HCT116 (cell line): ENCODE results near the gene CPED1. TPM values are rescaled to one million over a fixed set of nuclear protein-coding genes. Genes with fewer than 3 reads are reported as not detected.

Experiments
- ATAC-seq: fragments of 200-7000 bp; cut with Tn5 transposase; 2 replicates; pipeline ENCODE4 v1.9.1; 2020; ENCODE audit warnings: mild to moderate bottlenecking, moderate library complexity
- BruUV-seq: library from RNA; stranded (reverse); fragments of 400-500 nt; replicated peaks from 2 replicates; lab custom pipeline; 2021; lab: Mats Ljungman, UMichigan
- CTCF ChIA-PET: fragments of 300-600 bp; sonication (Branson Sonifier 250); formaldehyde crosslinking; loops from one replicate; lab custom pipeline; 2021; ENCODE audit warnings: antibody characterized with exemption; lab: Charles Lee
- POLR2A ChIA-PET: fragments of 300-600, 350-600 bp; sonication (Branson Sonifier 250); formaldehyde crosslinking; loops from one replicate; lab custom pipeline; 2021; ENCODE audit warnings: antibody characterized with exemption; lab: Charles Lee
- RAD21 ChIA-PET, 2 experiments: fragments of 300-600 bp; sonication (Branson Sonifier 250); formaldehyde crosslinking; loops; one replicate each; lab custom pipeline; 2023; ENCODE audit warnings: low total read pairs in 2 of 2; ENCODE audit not compliant: uncharacterized antibody in 2 of 2, unreplicated experiment in 2 of 2, low non-redundant PET in 1 of 2; lab: Charles Lee
- DNase-seq: peaks from one replicate; pipeline ENCODE4 v3.0.0-alpha.2; 2010; ENCODE audit warnings: low read depth, low spot score
- H2AFZ ChIP-seq: fragments of 200-600 bp; shearing (Covaris generic), sonication (generic); 2 replicates; pipeline ENCODE4 v1.6.1; 2017; ENCODE audit warnings: low read depth, mixed run types, mixed read lengths, antibody characterized with exemption, low read length; ENCODE audit not compliant: poor library complexity, severe bottlenecking
- H3K27ac ChIP-seq: 2 replicates; pipeline ENCODE4 v1.5.1; 2012; ENCODE audit warnings: low read depth, low read length
- H3K27me3 ChIP-seq: fragments of 200-600 bp; sonication (generic); 2 replicates; pipeline ENCODE4 v1.6.1; 2016; ENCODE audit warnings: mixed run types, low read length, mixed read lengths; ENCODE audit not compliant: insufficient read depth
- H3K36me3 ChIP-seq, 2 experiments: fragments of 200-500 bp in 1 of 2; fragments of 200-600 bp in 1 of 2; sonication (Bioruptor generic) in 1 of 2; sonication (generic) in 1 of 2; 2 replicates each; pipeline versions ENCODE4 v1.5.1 to v1.6.1; 2014 to 2016; ENCODE audit warnings: low read length in 2 of 2, inconsistent platforms in 1 of 2, mixed read lengths in 1 of 2, mixed run types in 1 of 2; ENCODE audit not compliant: insufficient read depth in 2 of 2, control insufficient read depth in 1 of 2
- H3K4me1 ChIP-seq, 2 experiments: fragments of 200-600 bp in 1 of 2; sonication (generic) in 1 of 2; 2 replicates each; pipeline versions ENCODE4 v1.5.1 to v1.6.1; 2012 to 2017; ENCODE audit warnings: low read length in 2 of 2, inconsistent platforms in 1 of 2, mild to moderate bottlenecking in 1 of 2, mixed read lengths in 1 of 2, mixed run types in 1 of 2, moderate library complexity in 1 of 2; ENCODE audit not compliant: insufficient read depth in 2 of 2, control insufficient read depth in 1 of 2
- H3K4me2 ChIP-seq: fragments of 200-600 bp; sonication (generic); 2 replicates; pipeline ENCODE4 v1.6.1; 2017; ENCODE audit warnings: mixed run types, low read length, mixed read lengths
- H3K4me3 ChIP-seq, 2 experiments: fragments of 200-600 bp in 1 of 2; sonication (generic) in 1 of 2; replicated peaks in 1 of 2; 2 replicates each; pipeline ENCODE4 v1.5.1; 2011 to 2016; ENCODE audit warnings: low read length in 2 of 2, control low read depth in 1 of 2, low read depth in 1 of 2, mild to moderate bottlenecking in 1 of 2, mixed read lengths in 1 of 2, mixed run types in 1 of 2
- H3K79me2 ChIP-seq: fragments of 200-600 bp; sonication (generic); 2 replicates; pipeline ENCODE4 v1.6.1; 2017; ENCODE audit warnings: mild to moderate bottlenecking, mixed run types, low read length, moderate library complexity, mixed read lengths; ENCODE audit not compliant: insufficient read depth
- H3K9ac ChIP-seq: fragments of 200-600 bp; sonication (generic); 2 replicates; pipeline ENCODE4 v1.6.1; 2016; ENCODE audit warnings: low read length, mixed read lengths
- H3K9me2 ChIP-seq: fragments of 200-600 bp; sonication (generic), shearing (Covaris generic); 2 replicates; pipeline ENCODE4 v1.6.1; 2017; ENCODE audit warnings: mixed run types, mild to moderate bottlenecking, moderate library complexity; ENCODE audit not compliant: insufficient read depth
- H3K9me3 ChIP-seq, 2 experiments: fragments of 200-500 bp in 1 of 2; fragments of 200-600 bp in 1 of 2; sonication (Bioruptor generic) in 1 of 2; sonication (generic) in 1 of 2; 2 replicates each; pipeline ENCODE4 v1.6.1; 2014 to 2017; ENCODE audit warnings: low read length in 2 of 2, mixed read lengths in 2 of 2, inconsistent platforms in 1 of 2, low read depth in 1 of 2, mild to moderate bottlenecking in 1 of 2, mixed run types in 1 of 2, moderate library complexity in 1 of 2; ENCODE audit not compliant: control insufficient read depth in 1 of 2, insufficient read depth in 1 of 2
- H4K20me1 ChIP-seq: fragments of 200-600 bp; sonication (generic), shearing (Covaris generic); 2 replicates; pipeline ENCODE4 v1.6.1; 2017; ENCODE audit warnings: mixed run types, mild to moderate bottlenecking, moderate library complexity; ENCODE audit not compliant: insufficient read depth
- CBX3 ChIP-seq: IDR thresholded peaks from 2 replicates; pipeline ENCODE4 v1.6.1; 2012; ENCODE audit warnings: low read depth
- EGR1 ChIP-seq: IDR thresholded peaks from 2 replicates; pipeline ENCODE4 v1.6.1; 2012; ENCODE audit warnings: low read depth
- ELF1 ChIP-seq: IDR thresholded peaks from 2 replicates; pipeline ENCODE4 v1.6.1; 2012; ENCODE audit warnings: low read depth, borderline replicate concordance
- EZH2 ChIP-seq: fragments of 200-600 bp; sonication (generic); IDR thresholded peaks from 2 replicates; pipeline ENCODE4 v1.6.1; 2017; ENCODE audit warnings: antibody characterized with exemption, mixed run types
- FOSL1 ChIP-seq: IDR thresholded peaks from 2 replicates; pipeline ENCODE4 v1.6.1; 2012; ENCODE audit warnings: low read depth
- POLR2AphosphoS5 ChIP-seq: IDR thresholded peaks from 2 replicates; pipeline ENCODE4 v1.6.1; 2011; ENCODE audit warnings: mild to moderate bottlenecking, low read depth, low read length, moderate library complexity
- RAD21 ChIP-seq: IDR thresholded peaks from 2 replicates; pipeline ENCODE4 v1.6.1; 2012; ENCODE audit warnings: low read depth, mild to moderate bottlenecking
- SRF ChIP-seq: IDR thresholded peaks from 2 replicates; pipeline ENCODE4 v1.6.1; 2012; ENCODE audit warnings: low read depth
- YY1 ChIP-seq: IDR thresholded peaks from 2 replicates; pipeline ENCODE4 v1.6.1; 2011; ENCODE audit warnings: low read length, low read depth, moderate library complexity, mild to moderate bottlenecking; ENCODE audit not compliant: insufficient replicate concordance; ENCODE audit errors: extremely low read depth
- ZNF274 ChIP-seq: fragments of 200-500 bp; sonication (Bioruptor generic); IDR thresholded peaks from 2 replicates; pipeline ENCODE4 v1.6.1; 2014; ENCODE audit warnings: mild to moderate bottlenecking, low read depth, low read length, inconsistent platforms
- intact Hi-C: fragments of 100-400 bp; cut with micrococcal nuclease; formaldehyde crosslinking; loops from 2 replicates; pipeline ENCODE4 v1.10.0; 2022
- total RNA-seq: library from RNA; stranded (reverse); gene quantifications from one replicate; pipeline ENCODE4 v1.2.1, GENCODE V29; 2021; ENCODE audit not compliant: unreplicated experiment
- TF ChIP-seq, protein P1 (sequence below), 3 experiments: fragments of 200-600 bp in 1 of 3; sonication (generic) in 1 of 3; IDR thresholded peaks in 2 of 3; conservative IDR thresholded peaks in 1 of 3; 2 replicates each; pipeline ENCODE4 v1.5.1; 2012 to 2017; ENCODE audit warnings: low read depth in 2 of 3, low read length in 2 of 3, antibody characterized with exemption in 1 of 3, borderline replicate concordance in 1 of 3, control low read depth in 1 of 3, mild to moderate bottlenecking in 1 of 3, mixed read lengths in 1 of 3, mixed run types in 1 of 3, moderate library complexity in 1 of 3; ENCODE audit not compliant: insufficient read depth in 1 of 3

The CPED1 gene
- total RNA-seq, 1 experiment from 2014 or later: 1.2 TPM

- no TSS peak for BruUV-seq
- no peak overlapping the region for H3K27ac ChIP-seq
- H3K79me2 ChIP-seq: no peaks in the 10 kb centered on the region
- H3K4me1 ChIP-seq: peaks cover 3 to 5% of the 10 kb centered on the region in 2 experiments; a peak in 3 of 4 replicates
- no peak for DNase-seq
- H3K9me3 ChIP-seq: no peaks in the 10 kb centered on the region
- CTCF ChIA-PET: no interaction called here
- H2AFZ ChIP-seq: no peak overlapping the region
- ATAC-seq: no peak
- H3K9ac ChIP-seq: no peak overlapping the region
- H3K9me2 ChIP-seq: no peaks in the 10 kb centered on the region
- no peaks in the 10 kb centered on the region for H3K27me3 ChIP-seq
- POLR2A ChIA-PET: no interaction called here
- H3K4me3 ChIP-seq: no peak overlapping the region
- intact Hi-C loops: no loop called here
- no peaks in the 10 kb centered on the region for H3K36me3 ChIP-seq
- TF ChIP-seq ELF1: no peak
- TF ChIP-seq SRF: no peak
- no peak for TF ChIP-seq ZNF274
- no peak for TF ChIP-seq CBX3
- TF ChIP-seq FOSL1: no peak
- no peak for TF ChIP-seq RAD21
- TF ChIP-seq POLR2AphosphoS5: no peak
- TF ChIP-seq EZH2: no peak
- TF ChIP-seq, protein P1, sequence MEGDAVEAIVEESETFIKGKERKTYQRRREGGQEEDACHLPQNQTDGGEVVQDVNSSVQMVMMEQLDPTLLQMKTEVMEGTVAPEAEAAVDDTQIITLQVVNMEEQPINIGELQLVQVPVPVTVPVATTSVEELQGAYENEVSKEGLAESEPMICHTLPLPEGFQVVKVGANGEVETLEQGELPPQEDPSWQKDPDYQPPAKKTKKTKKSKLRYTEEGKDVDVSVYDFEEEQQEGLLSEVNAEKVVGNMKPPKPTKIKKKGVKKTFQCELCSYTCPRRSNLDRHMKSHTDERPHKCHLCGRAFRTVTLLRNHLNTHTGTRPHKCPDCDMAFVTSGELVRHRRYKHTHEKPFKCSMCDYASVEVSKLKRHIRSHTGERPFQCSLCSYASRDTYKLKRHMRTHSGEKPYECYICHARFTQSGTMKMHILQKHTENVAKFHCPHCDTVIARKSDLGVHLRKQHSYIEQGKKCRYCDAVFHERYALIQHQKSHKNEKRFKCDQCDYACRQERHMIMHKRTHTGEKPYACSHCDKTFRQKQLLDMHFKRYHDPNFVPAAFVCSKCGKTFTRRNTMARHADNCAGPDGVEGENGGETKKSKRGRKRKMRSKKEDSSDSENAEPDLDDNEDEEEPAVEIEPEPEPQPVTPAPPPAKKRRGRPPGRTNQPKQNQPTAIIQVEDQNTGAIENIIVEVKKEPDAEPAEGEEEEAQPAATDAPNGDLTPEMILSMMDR (IDR thresholded peaks at IDR 0.05 in 2 of 3, conservative IDR thresholded peaks at IDR 0.05 in 1 of 3; ENCODE audit: borderline replicate concordance in 1 of 3, insufficient read depth in 1 of 3, low read depth in 2 of 3, low read length in 2 of 3): no peak
- no peak for TF ChIP-seq EGR1
- no peak for TF ChIP-seq YY1
- no peaks in the 10 kb centered on the region for H4K20me1 ChIP-seq
- H3K4me2 ChIP-seq: no peak overlapping the region
- RAD21 ChIA-PET: no interaction called here
Measured at GRCh38 chr7:121097577-121097976, 109.1 kb downstream of the CPED1 start.
